GM13976 (cell line): ENCODE results near the gene ANKRD9.

Source experiments
- DNase-seq: peaks from one replicate; pipeline ENCODE4 v3.0.0; 2012; ENCODE audit warnings: low spot score
- in situ Hi-C: fragments of 300-500 bp; cut with MboI; formaldehyde crosslinking; loops from one replicate; pipeline ENCODE4 v1.12.0; 2022; ENCODE audit warnings: low sequenced_read_pairs, mixed read lengths, inconsistent platforms; ENCODE audit not compliant: unreplicated experiment
- TF ChIP-seq, protein P1 (sequence below): IDR thresholded peaks from 2 replicates; pipeline ENCODE4 v1.5.1; 2012; ENCODE audit warnings: borderline replicate concordance, mild to moderate bottlenecking; ENCODE audit not compliant: insufficient read depth; ENCODE audit errors: extremely low read depth, missing control alignments, control extremely low read depth

The ANKRD9 gene

DNA sequence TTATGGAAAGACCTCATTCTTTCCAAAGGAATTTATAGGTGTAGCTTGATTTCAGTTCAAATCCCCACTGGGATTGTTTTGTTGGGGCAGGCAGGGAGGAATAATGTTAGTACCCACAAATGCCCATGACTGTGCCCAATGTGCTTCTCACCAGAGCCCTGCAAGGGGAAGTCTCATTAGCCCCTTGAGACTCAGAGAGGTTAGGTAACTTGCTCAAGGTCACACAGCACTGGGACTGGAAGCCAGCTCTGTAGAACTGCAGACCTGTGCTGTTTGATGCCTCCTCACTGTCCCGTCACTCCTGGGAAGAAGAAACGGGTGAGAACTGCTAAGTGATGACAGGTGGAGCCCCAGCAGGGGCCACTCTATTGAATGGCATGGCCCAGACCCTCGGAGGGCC lies 8.9 kb downstream of the ANKRD9 start:
- DNase-seq = no peak
- TF ChIP-seq, protein P1, sequence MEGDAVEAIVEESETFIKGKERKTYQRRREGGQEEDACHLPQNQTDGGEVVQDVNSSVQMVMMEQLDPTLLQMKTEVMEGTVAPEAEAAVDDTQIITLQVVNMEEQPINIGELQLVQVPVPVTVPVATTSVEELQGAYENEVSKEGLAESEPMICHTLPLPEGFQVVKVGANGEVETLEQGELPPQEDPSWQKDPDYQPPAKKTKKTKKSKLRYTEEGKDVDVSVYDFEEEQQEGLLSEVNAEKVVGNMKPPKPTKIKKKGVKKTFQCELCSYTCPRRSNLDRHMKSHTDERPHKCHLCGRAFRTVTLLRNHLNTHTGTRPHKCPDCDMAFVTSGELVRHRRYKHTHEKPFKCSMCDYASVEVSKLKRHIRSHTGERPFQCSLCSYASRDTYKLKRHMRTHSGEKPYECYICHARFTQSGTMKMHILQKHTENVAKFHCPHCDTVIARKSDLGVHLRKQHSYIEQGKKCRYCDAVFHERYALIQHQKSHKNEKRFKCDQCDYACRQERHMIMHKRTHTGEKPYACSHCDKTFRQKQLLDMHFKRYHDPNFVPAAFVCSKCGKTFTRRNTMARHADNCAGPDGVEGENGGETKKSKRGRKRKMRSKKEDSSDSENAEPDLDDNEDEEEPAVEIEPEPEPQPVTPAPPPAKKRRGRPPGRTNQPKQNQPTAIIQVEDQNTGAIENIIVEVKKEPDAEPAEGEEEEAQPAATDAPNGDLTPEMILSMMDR = no peak
- in situ Hi-C loops = no loop called here

DNA sequence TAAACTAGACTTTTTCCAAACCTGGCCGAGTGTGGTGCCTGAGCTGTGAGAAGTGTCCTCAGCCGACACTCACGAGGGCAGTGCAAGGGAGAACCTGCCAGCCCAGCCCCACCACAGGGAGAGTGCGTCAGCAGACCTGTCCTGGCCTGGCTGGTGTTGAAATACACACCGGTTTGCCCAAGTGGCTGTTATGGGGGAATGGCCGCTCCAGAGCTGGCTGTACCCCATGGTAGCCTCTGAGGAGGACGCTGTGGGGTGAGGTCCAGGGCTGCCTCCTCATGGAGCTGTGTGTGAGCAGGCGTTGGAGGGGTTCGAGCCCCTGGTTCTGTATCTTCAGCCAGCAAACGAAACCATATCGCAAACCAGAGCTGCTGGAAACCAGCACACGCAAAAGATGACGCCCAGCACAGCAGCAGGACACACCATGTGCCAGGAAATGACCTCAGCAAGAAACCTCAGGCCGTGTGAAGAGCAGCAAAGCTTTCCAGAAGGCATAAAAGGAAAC lies 9.4 kb downstream of the ANKRD9 start:
- in situ Hi-C loops = no loop called here
- TF ChIP-seq, protein P1 = no peak
- no peak for DNase-seq

DNA sequence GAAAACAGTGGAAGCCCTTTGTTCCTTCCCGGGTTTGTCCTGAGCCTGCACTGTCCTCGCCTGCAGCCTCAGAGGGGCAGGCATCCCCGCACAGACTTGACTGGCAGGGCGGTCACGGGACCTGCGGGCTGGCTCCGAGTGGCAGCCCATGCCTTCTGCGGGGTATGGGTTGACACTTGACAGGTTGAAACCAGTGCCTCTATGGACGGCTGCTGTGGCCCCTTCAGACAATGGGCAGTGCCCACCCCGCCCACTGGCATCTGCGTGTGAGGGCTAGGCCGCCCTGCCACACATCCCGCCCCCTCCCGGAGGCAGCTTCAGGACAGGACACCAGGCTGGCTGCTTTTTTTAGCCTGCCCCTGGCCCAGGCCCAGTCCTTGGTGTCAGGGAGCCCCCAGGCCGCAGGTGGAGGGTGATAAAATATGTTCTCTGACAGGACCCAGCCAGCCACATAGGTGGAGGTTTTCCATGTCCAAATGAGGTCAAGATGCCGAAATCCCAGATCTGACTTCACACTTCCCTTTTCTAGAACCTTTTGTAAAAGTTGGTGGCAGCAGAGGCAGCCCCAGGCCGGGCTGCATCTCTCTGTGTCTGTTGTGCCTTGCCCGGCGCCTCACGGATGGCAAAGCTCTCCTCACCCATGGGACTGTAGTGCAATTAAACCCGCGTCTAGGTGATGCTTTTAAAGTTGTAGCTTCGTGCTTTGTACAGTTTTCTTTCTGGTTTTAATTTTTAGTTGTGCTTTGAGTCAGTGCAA lies 10.0 kb downstream of the ANKRD9 start:
- in situ Hi-C loops = no loop called here
- DNase-seq = no peak
- TF ChIP-seq, protein P1 = no peak

DNA sequence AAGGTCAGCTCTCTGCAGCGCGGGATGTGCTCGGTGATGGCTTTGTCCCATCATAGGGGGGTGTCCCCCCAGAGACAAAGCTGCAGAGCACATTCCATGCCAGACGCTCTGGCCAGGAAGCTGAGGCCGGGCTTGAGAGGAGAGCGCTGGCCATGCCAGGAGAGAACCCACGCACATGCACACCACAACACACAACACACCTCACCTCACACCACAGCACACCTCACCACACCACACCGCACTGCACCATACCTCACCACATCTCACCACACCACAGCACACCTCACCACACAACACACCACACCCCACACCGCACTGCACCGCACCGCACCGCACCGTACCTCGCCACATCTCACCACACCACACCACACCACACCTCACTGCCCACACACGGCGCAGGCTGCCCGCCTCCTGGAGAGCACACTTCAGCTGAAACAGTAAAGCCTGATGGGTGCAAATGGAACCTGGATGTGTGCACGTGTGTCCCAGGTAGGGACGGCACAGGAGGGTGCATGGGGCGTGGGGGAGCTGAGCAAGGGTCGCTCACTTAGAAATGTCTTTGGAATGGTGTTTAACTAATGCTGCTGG lies 10.8 kb downstream of the ANKRD9 start:
- TF ChIP-seq, protein P1 = no peak
- no peak for DNase-seq
- in situ Hi-C loops = no loop called here

DNA sequence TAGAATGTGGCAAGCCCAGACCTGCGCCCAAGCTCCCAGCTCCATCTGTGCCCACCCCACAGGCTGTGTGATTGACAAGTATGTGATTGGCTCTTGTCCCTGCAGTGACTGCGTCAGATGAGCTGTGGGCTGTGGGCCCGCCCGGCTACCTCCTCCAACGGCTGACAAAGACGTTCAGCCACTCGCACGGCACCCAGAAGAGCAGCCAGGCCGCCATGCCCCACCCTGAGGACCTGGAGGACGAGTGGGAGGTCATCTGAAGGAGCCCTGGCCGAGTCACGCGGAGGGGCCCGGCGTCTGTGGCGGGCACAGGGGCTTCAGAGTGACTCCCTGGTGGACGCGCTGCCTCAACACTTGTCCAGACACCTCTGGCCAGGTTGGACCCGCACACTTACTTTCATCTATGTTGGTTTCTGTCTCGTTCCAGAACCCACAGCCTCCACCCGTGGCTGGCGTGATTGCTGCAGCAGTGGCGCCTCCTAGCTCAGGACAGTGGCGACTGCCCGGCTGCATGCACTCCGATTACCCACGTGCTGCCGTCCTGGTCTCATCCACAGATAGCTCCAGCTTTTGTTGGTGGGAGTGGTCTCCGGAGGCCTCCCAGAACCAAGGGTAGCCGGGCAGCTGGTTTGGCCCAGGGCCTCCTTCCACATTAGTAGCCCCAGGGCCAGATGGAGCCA lies 11.4 kb downstream of the ANKRD9 start:
- TF ChIP-seq, protein P1 = no peak
- DNase-seq = no peak
- in situ Hi-C loops = no loop called here

DNA sequence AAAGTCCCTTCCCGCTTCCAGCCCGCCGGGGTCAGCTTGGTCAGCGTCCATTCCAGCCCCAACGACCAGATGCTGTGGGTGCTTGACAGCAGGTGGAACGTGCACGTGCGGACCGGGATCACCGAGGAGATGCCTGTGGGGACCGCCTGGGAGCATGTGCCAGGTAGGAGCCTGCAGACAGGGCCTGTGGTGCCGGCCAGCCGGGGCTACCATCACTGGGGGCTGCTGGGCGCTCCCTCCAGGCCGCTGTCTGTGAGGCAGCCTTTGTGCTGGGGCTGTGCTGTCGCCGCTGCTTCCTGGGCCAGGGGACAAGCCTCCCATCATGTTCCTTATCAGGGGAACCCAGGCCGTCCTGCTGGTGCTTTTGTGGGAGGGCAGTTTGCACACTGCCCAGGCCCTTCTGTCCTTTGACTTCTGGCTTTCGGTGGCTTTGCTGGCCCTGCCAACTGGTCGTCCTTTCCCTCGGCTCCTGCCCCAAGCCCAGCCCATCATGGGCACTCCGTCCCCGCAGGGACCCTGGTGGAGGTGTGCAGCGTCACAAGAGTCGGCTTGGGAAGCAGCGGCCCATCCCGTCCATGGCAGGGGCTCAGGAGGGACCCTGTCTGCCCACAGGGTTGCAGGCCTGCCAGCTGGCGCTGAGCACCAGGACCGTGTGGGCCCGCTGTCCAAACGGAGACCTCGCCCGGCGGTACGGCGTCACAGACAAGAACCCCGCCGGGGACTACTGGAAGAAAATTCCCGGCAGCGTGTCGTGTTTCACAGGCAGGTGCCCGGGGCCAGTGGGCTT lies 12.4 kb downstream of the ANKRD9 start:
- DNase-seq = no peak
- in situ Hi-C loops = no loop called here
- TF ChIP-seq, protein P1 = no peak
